Measurements from ENCODE around the gene ZNF414. TPM values are rescaled to one million over a fixed set of nuclear protein-coding genes. Genes with fewer than 3 reads are reported as not detected.

The ZNF414 gene
- polyA plus RNA-seq, 3 donors: 25.4 to 28.6 (median 26.9) TPM

- DNase-seq: no peak
These were observed 14.7 kb downstream of the ZNF414 start for GRCh38 chr19:8499048-8499833.

- DNase-seq: no peak
These were observed 15.7 kb downstream of the ZNF414 start for GRCh38 chr19:8498295-8498694.

GRCh38 chr19:8494158-8494557 is 19.8 kb downstream of the ZNF414 start:
- no peak for DNase-seq

GRCh38 chr19:8491574-8491973 is 22.4 kb downstream of the ZNF414 start:
- DNase-seq: no peak

GRCh38 chr19:8490873-8491272 is 23.1 kb downstream of the ZNF414 start:
- no peak for DNase-seq

- no peak for DNase-seq
These were observed 23.6 kb downstream of the ZNF414 start for GRCh38 chr19:8490395-8490760.

- no peak for DNase-seq
These were observed 24.2 kb downstream of the ZNF414 start for GRCh38 chr19:8489561-8490394.

- DNase-seq: no peak
These were observed 25.6 kb downstream of the ZNF414 start for GRCh38 chr19:8488365-8488764.

GRCh38 chr19:8487137-8487851 is 26.7 kb downstream of the ZNF414 start:
- no peak for DNase-seq

- no peak for DNase-seq
These were observed 27.3 kb downstream of the ZNF414 start for GRCh38 chr19:8486661-8487136.

- DNase-seq: no peak
These were observed 28.2 kb downstream of the ZNF414 start for GRCh38 chr19:8485561-8486371.

GRCh38 chr19:8484331-8484894 is 29.6 kb downstream of the ZNF414 start:
- DNase-seq: no peak

GRCh38 chr19:8483165-8483564 is 30.8 kb downstream of the ZNF414 start:
- DNase-seq: no peak

GRCh38 chr19:8482696-8483095 is 31.3 kb downstream of the ZNF414 start:
- DNase-seq: no peak

- no peak for DNase-seq
These were observed 32.4 kb downstream of the ZNF414 start for GRCh38 chr19:8481616-8482015.

GRCh38 chr19:8481201-8481600 is 32.8 kb downstream of the ZNF414 start:
- DNase-seq: no peak

GRCh38 chr19:8478598-8478997 is 35.4 kb downstream of the ZNF414 start:
- DNase-seq: no peak

- DNase-seq: no peak
These were observed 36.1 kb downstream of the ZNF414 start for GRCh38 chr19:8477889-8478288.

- DNase-seq: no peak
These were observed 37.4 kb downstream of the ZNF414 start for GRCh38 chr19:8476524-8476923.

GRCh38 chr19:8475005-8475404 is 39.0 kb downstream of the ZNF414 start:
- no peak for DNase-seq

Measured in renal pelvis (tissue), 4 donors.